GM19025 (cell line): ENCODE data around the gene PAX5.

Experiments
- ATAC-seq: cut with Tn5 transposase; IDR thresholded peaks from one replicate; pipeline ENCODE4 v1.9.1; 2021; ENCODE audit warnings: mild to moderate bottlenecking, low read depth, moderate library complexity; ENCODE audit not compliant: unreplicated experiment

Gene PAX5

DNA sequence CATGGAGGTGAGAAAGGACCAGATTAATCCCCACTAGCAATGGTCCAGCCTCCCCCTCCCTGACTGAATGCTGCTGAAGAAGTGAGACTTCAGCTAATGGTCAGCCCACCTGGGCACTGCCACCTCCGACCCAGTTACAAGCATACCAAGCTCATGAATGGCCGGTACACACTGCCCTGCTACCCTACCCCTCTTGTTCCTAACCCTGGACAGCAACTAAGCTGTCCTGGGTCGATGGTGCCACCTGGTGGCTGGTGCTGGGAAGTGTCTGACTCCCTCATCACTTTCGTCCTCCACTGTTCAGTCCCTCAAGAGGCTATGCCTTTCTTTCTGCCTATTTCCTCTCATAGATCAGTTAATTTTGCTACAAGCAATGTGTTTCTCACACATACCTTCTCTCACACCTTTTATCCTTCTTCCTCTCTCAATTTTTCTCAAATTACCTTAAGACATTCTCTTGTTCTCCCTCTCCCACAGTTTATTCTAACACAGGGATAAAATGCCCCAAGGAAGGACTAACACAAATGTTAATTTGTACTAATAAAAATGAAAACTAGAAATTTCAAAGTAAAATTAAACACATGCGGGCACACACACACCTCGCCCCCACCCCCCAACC lies 42.4 kb downstream of the PAX5 start:
- ATAC-seq, result no peak

GRCh38 chr9:36988848-36989247 lies 45.2 kb downstream of the PAX5 start:
- ATAC-seq, result no peak

DNA sequence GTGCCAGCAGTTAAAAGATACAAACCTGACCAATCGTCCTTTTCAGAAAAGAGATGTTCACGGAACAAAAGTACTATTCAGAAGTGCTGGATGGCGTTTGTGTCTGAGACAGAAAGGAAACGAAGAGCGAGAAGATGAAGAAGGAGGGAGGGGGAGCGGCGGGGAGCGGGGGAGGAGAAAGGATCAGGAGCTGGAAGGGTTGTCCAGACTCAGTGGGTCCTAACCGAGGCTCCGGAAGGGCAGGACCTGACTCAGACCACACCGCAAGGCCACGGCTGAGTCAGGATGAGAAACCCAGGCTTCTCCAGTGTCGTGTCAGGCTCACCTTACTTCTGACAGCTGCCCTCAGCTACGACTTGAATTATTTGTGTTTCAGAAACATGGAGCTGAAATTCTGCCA lies 46.2 kb downstream of the PAX5 start:
- ATAC-seq, result no peak

GRCh38 chr9:36987409-36987808 lies 46.7 kb downstream of the PAX5 start:
- ATAC-seq, result no peak

GRCh38 chr9:36986468-36987408 lies 47.3 kb downstream of the PAX5 start:
- ATAC-seq, result no peak

GRCh38 chr9:36985769-36986467 lies 48.1 kb downstream of the PAX5 start:
- ATAC-seq, result no peak

GRCh38 chr9:36985061-36985768 lies 48.9 kb downstream of the PAX5 start:
- no peak for ATAC-seq

DNA sequence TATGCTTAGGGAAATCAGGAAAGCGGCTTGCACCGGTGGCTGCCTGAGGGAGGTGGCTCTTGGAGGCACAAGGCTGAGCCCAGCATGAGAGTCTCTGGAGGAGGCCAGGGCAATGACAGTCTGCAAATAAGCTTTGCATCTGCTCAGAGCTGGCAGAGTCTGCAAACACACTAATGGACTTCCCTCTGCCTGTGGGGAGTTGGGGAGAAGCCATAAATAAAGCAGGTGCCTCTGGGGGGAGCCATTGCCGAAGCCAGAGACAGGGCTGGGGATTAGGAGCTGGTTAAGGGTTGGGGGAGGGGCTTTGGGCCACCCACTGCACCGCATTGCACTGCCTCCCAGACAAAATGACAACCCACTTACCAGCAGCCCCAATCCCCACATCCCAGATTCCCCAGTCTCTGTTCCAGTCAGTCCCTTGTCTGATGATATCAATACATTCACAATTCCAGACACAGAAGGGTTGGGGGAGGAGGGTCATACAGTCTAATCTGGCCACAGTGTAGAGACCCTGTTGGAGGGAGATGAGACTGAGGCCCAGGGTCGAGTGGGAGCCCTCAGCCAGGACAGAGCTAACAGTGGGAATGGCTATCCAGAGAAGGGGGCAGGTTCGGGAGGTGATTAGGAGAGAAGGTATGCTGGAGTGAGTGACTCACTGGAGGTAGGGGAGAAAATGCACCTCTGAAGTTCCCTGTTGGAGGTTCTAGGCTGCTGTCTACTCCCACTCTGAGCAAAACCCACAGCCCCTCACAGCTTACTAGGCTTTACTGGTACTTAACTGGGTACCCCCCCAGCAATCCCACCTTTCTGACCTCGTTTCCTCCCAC lies 53.7 kb downstream of the PAX5 start:
- no peak for ATAC-seq

GRCh38 chr9:36976371-36977030 lies 57.6 kb downstream of the PAX5 start:
- ATAC-seq, result no peak

DNA sequence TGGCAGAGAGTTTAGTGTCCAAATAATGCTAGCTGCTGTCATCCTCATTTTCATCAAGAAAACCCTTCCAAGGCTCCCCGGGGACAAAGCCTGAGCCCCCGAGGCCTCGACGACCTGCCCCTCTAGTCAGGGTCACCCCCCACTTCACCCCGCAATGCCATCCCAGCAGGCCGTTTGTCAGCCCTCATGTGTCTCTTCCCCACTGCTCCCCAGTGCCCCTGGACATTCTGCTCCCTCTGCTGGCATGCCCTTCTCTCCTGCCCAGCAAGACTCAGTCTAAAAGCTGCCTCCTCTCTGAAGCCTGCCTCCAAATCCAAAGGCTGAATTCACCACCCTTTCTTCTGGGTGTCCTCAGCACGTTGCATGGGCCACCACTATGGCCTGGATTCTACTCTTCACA lies 59.3 kb downstream of the PAX5 start:
- no peak for ATAC-seq

DNA sequence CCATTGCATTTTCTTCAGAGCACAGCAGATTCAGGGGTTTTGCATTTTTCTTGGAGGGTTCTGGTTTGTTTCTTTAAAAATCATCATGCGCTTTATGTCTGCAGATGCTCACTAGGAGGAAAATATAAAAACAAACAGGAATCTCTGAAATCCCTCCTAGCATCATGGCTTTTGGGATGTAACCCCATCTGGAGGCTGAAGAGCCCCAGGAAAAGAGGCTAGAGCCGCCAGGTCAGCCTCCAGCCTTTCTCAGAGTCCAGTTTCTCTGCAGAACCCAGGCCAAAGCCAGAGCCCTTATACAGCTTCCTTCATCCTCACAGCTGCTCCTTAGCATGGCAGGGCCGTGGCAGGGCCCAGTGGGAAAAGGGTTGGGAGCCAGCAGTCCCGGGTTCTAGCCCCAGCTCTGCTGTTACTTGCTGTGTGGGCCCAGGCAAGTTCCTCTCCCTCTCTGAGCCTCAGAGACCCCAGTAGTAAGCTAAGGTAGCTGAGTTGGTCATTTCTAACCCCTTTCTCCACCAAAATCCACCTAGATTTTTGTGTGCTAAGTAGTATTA lies 62.1 kb downstream of the PAX5 start:
- no peak for ATAC-seq

DNA sequence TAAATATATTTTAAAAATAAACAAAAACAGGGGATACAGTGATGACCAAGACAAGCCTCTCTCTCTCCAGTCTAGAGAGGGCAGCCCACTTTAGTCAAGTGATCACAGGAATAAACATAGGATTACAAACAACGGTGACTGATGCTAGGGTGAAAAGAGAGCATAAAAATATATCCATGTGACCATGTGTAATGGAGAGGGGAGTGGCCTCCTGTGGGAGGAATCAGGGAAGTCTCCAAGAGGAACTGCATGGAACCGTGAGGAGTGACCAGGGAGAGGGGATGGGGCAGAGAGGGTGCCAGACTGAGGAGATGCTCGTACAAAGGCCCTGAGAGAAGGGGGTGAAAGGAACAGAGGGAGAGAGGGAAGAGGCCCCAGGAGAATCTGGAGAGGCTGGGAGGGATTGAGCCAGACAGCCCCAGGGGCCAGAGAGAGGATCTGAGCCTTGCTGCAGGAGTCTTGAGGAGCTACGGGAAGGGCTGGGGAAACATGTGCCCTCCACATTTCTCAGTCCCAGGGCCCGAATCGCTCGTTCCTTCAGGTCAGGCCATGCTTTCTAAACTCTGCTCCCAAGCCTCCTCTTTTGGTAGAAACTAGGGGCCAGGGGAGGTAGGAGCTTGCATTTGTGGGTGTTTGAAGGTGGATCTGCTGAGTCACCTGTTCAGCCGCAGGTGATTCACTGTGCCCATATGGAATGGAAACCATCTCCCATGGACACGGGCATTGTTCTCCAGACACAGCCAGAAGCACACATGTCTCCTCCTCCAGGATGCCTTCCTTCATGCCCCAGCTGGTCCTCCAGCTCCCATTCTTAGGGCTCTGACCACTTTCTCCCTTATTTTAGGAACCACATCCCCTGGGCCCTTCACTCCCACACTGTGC lies 63.8 kb downstream of the PAX5 start:
- ATAC-seq, result no peak

DNA sequence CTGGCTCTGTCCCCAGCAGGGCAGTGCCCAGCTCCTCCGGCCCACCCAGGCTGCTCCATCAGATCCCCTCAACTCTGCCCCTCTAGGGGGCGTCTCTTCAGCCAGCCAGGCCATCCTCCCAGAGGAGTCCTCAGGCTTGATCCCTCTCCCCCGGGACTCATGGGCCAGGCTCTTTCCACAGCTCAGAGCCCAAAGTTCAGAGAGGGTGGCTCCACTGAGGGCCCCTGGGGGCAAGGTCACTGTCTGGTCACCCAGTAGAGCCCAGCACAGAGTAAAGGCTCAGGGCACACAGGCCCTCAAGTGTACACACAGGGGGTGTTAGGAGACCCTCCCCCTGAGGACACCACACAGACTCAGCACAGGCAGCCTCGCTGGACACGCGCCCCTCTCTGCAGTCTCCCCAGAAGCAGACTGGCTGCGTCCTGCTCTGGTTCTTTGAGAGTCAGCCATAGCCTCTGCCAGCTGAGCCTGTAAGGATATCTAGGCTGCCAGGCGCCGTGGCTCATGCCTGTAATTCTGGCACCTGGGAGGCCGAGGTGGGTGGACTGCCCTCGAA lies 64.8 kb downstream of the PAX5 start:
- ATAC-seq, result no peak

DNA sequence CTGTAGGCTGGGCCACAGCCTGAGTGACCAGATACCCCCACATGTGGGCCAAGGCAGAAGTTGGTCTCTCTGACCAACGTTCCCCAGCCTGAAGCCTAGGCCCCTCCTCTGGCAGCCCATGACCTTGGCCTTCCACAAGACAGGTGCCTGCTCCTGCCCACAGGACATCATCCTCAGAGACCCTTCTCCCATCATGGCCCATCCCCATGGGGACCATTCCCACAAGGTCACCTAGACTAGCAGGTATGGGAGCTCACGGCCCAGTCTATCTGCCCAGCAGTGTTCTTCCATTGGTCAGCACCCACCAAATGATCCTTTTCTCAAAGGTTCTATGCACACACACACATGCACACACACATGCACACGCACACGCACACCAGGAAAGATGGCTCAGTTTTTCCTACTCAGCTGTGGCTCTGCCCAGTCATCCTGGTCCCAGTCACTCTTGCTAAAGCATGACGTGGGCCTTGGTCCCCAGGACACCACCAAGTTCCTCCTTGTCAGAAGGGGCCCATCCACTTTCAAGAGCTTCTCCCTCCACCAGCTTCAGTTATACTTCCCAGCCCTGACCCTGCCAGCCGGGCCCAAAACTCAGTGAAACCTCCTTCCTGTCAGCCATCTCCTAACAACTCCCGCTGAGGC lies 65.4 kb downstream of the PAX5 start:
- ATAC-seq, result no peak

- ATAC-seq, result no peak
Observed at GRCh38 chr9:36967997-36968396, 66.1 kb downstream of the PAX5 start.

DNA sequence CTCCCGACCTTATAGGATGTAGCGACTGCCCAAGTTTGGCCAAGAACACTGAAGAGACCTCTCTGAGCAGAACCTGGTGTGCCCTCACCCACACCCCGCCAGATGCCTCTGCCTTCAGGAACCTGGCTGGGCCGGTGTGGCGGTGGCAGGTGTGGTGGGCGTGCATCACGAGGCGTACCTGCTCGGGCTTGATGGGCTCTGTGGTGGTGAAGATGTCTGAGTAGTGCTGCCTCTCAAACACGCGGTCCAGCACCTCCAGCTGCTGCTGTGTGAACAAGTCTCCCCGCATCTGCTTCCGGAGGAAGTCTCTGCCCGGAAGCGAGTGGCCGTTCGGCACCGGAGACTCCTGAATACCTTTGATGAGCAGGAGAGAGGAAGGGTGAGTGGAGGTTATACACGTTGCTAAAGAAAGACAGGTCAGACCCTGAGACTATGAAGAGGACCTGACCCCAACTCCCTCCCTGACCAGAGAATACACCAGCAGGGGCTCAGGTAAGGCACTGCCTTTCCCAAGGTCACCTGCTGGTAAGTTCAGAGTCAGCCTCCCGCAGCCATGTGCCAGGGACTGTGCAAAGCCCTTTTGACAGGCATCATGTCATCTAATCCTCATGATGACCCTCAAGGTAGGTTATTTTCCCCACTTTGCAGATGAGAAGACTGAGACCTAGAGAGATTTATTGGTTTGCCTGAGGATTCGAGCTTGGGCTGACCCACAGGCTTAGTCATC lies 67.5 kb downstream of the PAX5 start:
- ATAC-seq, result no peak

GRCh38 chr9:36964791-36965190 lies 69.3 kb downstream of the PAX5 start:
- ATAC-seq, result no peak
